ENCODE data around the gene ANKRD11. TPM values are rescaled to one million over a fixed set of nuclear protein-coding genes. Genes with fewer than 3 reads are reported as not detected.

ANKRD11 gene
- total and polyA plus RNA-seq, 2 donors (not counting 1 experiment from before 2014, with no cell fraction given): 41.5 to 71.2 TPM

DNA sequence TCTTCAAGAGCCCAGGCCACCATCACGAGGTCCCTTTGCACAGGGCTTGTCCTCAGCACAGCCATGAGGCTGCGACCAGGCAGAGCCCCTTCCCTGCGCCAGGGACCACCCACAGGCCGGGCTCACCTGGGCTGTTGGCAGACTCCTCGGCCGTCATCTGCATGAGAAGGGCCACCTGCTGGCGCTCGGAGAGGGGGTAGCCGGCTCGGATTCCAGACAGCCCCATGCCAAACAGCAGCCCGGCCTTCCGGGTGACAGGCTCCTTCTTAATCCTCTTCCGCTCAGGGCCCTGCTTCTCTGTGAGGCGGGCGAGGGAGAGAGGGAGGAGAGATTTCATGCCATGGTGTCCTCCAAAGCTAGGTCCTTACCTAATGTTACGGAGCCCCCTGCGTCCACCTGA lies 199.5 kb downstream of the ANKRD11 start:
- H3K9me3 ChIP-seq (ENCODE audit: control insufficient read depth, insufficient read depth, low read depth, low read length): no peaks in the 10 kb centered on the region
- peaks cover 19% of the 10 kb centered on the region for H3K36me3 ChIP-seq (ENCODE audit: control insufficient read depth, insufficient read depth, low read length)
- no peaks in the 10 kb centered on the region for H4K20me1 ChIP-seq (ENCODE audit: control insufficient read depth, extremely low read depth, insufficient read depth, low read length)
- H3K27me3 ChIP-seq (ENCODE audit: control insufficient read depth, insufficient read depth, low read length): no peaks in the 10 kb centered on the region
- peaks cover 32% of the 10 kb centered on the region for H3K79me2 ChIP-seq (ENCODE audit: control insufficient read depth, insufficient read depth, low read length)
- H3K27ac ChIP-seq (ENCODE audit: insufficient read depth, low read length): no peak overlapping the region
- no peak for DNase-seq (ENCODE audit: low read depth in 2 of 2)
- H2AFZ ChIP-seq (ENCODE audit: low read length): no peak overlapping the region
- H3K4me2 ChIP-seq (ENCODE audit: extremely low read depth, insufficient read depth, low read length): no peak overlapping the region
- H3K4me1 ChIP-seq (ENCODE audit: control insufficient read depth, extremely low read depth, insufficient read depth, low read length): no peaks in the 10 kb centered on the region
- H3K4me3 ChIP-seq (replicated peaks in 1 of 4; ENCODE audit: control extremely low read depth in 1 of 4, insufficient read depth in 1 of 4, low read depth in 3 of 4, low read length in 4 of 4): no peak overlapping the region
- H3K9ac ChIP-seq (ENCODE audit: insufficient read depth, low read length): no peak overlapping the region
- TF ChIP-seq, protein P1, sequence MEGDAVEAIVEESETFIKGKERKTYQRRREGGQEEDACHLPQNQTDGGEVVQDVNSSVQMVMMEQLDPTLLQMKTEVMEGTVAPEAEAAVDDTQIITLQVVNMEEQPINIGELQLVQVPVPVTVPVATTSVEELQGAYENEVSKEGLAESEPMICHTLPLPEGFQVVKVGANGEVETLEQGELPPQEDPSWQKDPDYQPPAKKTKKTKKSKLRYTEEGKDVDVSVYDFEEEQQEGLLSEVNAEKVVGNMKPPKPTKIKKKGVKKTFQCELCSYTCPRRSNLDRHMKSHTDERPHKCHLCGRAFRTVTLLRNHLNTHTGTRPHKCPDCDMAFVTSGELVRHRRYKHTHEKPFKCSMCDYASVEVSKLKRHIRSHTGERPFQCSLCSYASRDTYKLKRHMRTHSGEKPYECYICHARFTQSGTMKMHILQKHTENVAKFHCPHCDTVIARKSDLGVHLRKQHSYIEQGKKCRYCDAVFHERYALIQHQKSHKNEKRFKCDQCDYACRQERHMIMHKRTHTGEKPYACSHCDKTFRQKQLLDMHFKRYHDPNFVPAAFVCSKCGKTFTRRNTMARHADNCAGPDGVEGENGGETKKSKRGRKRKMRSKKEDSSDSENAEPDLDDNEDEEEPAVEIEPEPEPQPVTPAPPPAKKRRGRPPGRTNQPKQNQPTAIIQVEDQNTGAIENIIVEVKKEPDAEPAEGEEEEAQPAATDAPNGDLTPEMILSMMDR (conservative IDR thresholded peaks at IDR 0.05 in 1 of 2, IDR thresholded peaks at IDR 0.05 in 1 of 2; ENCODE audit: low read depth in 1 of 2, low read length in 2 of 2): no peak
- no peak for TF ChIP-seq EZH2 (IDR thresholded peaks at IDR 0.05; ENCODE audit: low read length, missing control alignments)

DNA sequence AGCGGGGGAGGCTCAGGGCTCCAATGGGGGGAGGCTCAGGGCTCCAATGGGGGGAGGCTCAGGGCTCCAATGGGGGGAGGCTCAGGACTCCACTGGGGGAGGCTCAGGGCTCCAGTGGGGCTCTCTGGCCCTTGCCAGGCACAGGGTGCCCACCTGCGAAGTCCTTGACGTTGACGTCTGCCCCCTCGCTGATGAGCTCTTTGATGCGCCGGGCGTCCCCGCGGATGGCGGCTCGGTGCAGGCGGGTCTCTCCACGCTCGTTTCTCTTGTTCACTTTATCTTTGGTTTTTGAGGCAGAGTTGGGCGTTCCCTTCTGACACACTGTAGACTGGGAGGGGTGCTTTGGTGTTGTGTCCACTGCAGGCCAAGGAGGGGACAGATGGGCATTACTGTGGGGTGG lies 199.9 kb downstream of the ANKRD11 start:
- Histone ChIP-seq H3K4me1 (ENCODE audit: control insufficient read depth, extremely low read depth, insufficient read depth, low read length) (no peaks in the 10 kb centered on the region), H3K4me2 (ENCODE audit: extremely low read depth, insufficient read depth, low read length) (no peak overlapping the region), H3K79me2 (ENCODE audit: control insufficient read depth, insufficient read depth, low read length) (peaks cover 29% of the 10 kb centered on the region), H2AFZ (ENCODE audit: low read length) (no peak overlapping the region), H3K36me3 (ENCODE audit: control insufficient read depth, insufficient read depth, low read length) (peaks cover 22% of the 10 kb centered on the region), H3K9ac (ENCODE audit: insufficient read depth, low read length) (no peak overlapping the region), H4K20me1 (ENCODE audit: control insufficient read depth, extremely low read depth, insufficient read depth, low read length) (no peaks in the 10 kb centered on the region), H3K27me3 (ENCODE audit: control insufficient read depth, insufficient read depth, low read length) (no peaks in the 10 kb centered on the region), H3K9me3 (ENCODE audit: control insufficient read depth, insufficient read depth, low read depth, low read length) (no peaks in the 10 kb centered on the region), H3K4me3 (replicated peaks in 1 of 4; ENCODE audit: control extremely low read depth in 1 of 4, insufficient read depth in 1 of 4, low read depth in 3 of 4, low read length in 4 of 4) (no peak overlapping the region), H3K27ac (ENCODE audit: insufficient read depth, low read length) (no peak overlapping the region)
- TF ChIP-seq, protein P1 (conservative IDR thresholded peaks at IDR 0.05 in 1 of 2, IDR thresholded peaks at IDR 0.05 in 1 of 2; ENCODE audit: low read depth in 1 of 2, low read length in 2 of 2): no peak
- no peak for TF ChIP-seq EZH2 (IDR thresholded peaks at IDR 0.05; ENCODE audit: low read length, missing control alignments)
- DNase-seq (ENCODE audit: low read depth in 2 of 2): no peak

DNA sequence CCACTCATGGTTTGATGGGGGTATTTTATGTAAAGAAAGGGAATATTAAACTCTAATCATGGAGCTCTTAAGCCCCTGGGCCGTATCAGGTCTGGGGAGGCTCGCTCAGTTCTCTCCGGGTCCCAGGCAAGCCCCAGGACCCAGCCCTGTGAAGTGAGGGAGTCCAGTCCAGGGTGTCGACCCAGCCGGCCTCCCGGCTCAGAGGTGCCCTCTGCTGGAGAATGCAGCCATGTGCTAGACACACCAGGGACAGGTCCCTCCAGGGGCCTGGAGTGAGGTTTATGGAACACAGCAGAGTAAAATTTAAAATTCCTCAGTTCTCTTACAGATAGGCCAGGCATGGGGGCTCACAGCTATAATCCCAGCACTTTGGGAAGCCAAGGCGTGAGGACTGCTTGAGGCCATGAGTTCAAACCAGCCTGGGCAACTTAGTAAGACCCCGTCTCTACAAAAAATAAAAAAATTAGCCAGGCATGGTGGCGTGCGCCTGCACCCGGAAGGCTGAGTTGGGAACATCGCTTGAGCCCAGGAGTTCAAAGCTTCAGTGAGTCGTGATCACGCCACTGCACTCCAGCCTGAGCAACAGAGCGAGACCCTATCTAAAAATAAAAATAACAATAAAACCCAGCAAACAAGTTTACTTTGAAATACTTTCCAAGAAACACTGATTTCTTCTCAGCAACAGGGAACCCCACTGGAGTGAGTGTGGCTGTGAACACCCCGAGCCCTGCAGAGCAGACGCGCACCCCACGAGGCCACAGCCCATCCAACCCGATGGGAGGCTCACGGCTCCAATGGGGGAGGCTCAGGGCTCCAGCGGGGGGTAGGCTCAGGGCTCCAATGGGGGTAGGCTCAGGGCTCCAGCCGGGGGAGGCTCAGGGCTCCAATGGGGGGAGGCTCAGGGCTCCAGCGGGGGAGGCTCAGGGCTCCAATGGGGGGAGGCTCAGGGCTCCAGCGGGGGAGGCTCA lies 200.6 kb downstream of the ANKRD11 start:
- no peaks in the 10 kb centered on the region for H3K9me3 ChIP-seq (ENCODE audit: control insufficient read depth, insufficient read depth, low read depth, low read length)
- H3K36me3 ChIP-seq (ENCODE audit: control insufficient read depth, insufficient read depth, low read length): peaks cover 23% of the 10 kb centered on the region
- H3K4me1 ChIP-seq (ENCODE audit: control insufficient read depth, extremely low read depth, insufficient read depth, low read length): no peaks in the 10 kb centered on the region
- no peaks in the 10 kb centered on the region for H4K20me1 ChIP-seq (ENCODE audit: control insufficient read depth, extremely low read depth, insufficient read depth, low read length)
- H3K4me2 ChIP-seq (ENCODE audit: extremely low read depth, insufficient read depth, low read length): no peak overlapping the region
- peaks cover 22% of the 10 kb centered on the region for H3K79me2 ChIP-seq (ENCODE audit: control insufficient read depth, insufficient read depth, low read length)
- H3K4me3 ChIP-seq (replicated peaks in 1 of 4; ENCODE audit: control extremely low read depth in 1 of 4, insufficient read depth in 1 of 4, low read depth in 3 of 4, low read length in 4 of 4): no peak overlapping the region
- peak; percentile 37 to 66 for DNase-seq (ENCODE audit: low read depth in 2 of 2)
- H2AFZ ChIP-seq (ENCODE audit: low read length): no peak overlapping the region
- H3K27ac ChIP-seq (ENCODE audit: insufficient read depth, low read length): no peak overlapping the region
- TF ChIP-seq, protein P1 (conservative IDR thresholded peaks at IDR 0.05 in 1 of 2, IDR thresholded peaks at IDR 0.05 in 1 of 2; ENCODE audit: low read depth in 1 of 2, low read length in 2 of 2): peak; percentile 80 to 94
- no peak for TF ChIP-seq EZH2 (IDR thresholded peaks at IDR 0.05; ENCODE audit: low read length, missing control alignments)
- H3K27me3 ChIP-seq (ENCODE audit: control insufficient read depth, insufficient read depth, low read length): no peaks in the 10 kb centered on the region
- no peak overlapping the region for H3K9ac ChIP-seq (ENCODE audit: insufficient read depth, low read length)
